Liver (tissue), 9 donors: Measurements from ENCODE around the gene C10orf105. TPM values are rescaled to one million over a fixed set of nuclear protein-coding genes. Genes with fewer than 3 reads are reported as not detected.

Experiments used
- DNase-seq: peaks from one replicate; pipeline ENCODE4 v3.0.0-alpha.2; 2017; ENCODE audit warnings: low spot score
- H3K27ac ChIP-seq, 2 donors: one replicate each; pipeline ENCODE4 v1.7.0; 2013; ENCODE audit warnings: inconsistent platforms in 2 of 2, low read length in 2 of 2, control low read depth in 1 of 2, low read depth in 1 of 2, mild to moderate bottlenecking in 1 of 2
- H3K27me3 ChIP-seq, 4 donors: one replicate each; pipeline versions ENCODE4 v1.6.1 to v1.7.0; 2013; ENCODE audit warnings: low read length in 3 of 4, inconsistent platforms in 1 of 4, mild to moderate bottlenecking in 1 of 4, moderate library complexity in 1 of 4; ENCODE audit not compliant: control insufficient read depth in 4 of 4, insufficient read depth in 4 of 4
- H3K36me3 ChIP-seq, 4 donors: one replicate each; pipeline versions ENCODE4 v1.6.1 to v1.7.0; 2013; ENCODE audit warnings: low read length in 3 of 4, mild to moderate bottlenecking in 3 of 4, low read depth in 1 of 4, moderate library complexity in 1 of 4; ENCODE audit not compliant: control insufficient read depth in 4 of 4, insufficient read depth in 3 of 4
- H3K4me1 ChIP-seq, 4 donors: one replicate each; pipeline versions ENCODE4 v1.6.1 to v1.7.0; 2013; ENCODE audit warnings: low read length in 3 of 4, mild to moderate bottlenecking in 3 of 4, moderate library complexity in 1 of 4; ENCODE audit not compliant: control insufficient read depth in 4 of 4, insufficient read depth in 4 of 4
- H3K4me3 ChIP-seq, 3 donors: one replicate each; pipeline versions ENCODE4 v1.6.1 to v1.7.0; 2013; ENCODE audit warnings: low read length in 3 of 3, control low read depth in 1 of 3, low read depth in 1 of 3, mild to moderate bottlenecking in 1 of 3
- H3K9ac ChIP-seq, 2 donors: one replicate each; pipeline ENCODE4 v1.7.0; 2013; ENCODE audit warnings: low read length in 2 of 2, mild to moderate bottlenecking in 2 of 2, moderate library complexity in 2 of 2, control low read depth in 1 of 2, low read depth in 1 of 2
- H3K9me3 ChIP-seq, 4 donors: one replicate each; pipeline versions ENCODE4 v1.6.1 to v1.7.0; 2013; ENCODE audit warnings: low read length in 3 of 4; ENCODE audit not compliant: control insufficient read depth in 4 of 4
- ATF3 ChIP-seq: IDR thresholded peaks from 2 replicates; pipeline ENCODE4 v1.6.1; 2016; ENCODE audit warnings: antibody characterized with exemption
- CTCF ChIP-seq: fragments of 150-350 bp; IDR thresholded peaks from 2 replicates; pipeline ENCODE4 v1.5.1; 2017; ENCODE audit warnings: improper control_type of control experiment, low read depth, low read length; ENCODE audit not compliant: missing input control
- EGR1 ChIP-seq, 2 donors: IDR thresholded peaks; 2 replicates each; pipeline ENCODE4 v1.6.1; 2016 to 2018; ENCODE audit warnings: antibody characterized with exemption in 2 of 2, low read depth in 2 of 2
- FOXA1 ChIP-seq: IDR thresholded peaks from 2 replicates; pipeline ENCODE4 v1.6.1; 2016; ENCODE audit warnings: antibody characterized with exemption
- FOXA2 ChIP-seq: IDR thresholded peaks from 2 replicates; pipeline ENCODE4 v1.6.1; 2016; ENCODE audit warnings: antibody characterized with exemption
- HNF4A ChIP-seq, 2 donors: conservative IDR thresholded peaks; 2 replicates each; pipeline ENCODE4 v1.6.1; 2016; ENCODE audit warnings: antibody characterized with exemption in 2 of 2, mild to moderate bottlenecking in 2 of 2
- HNF4G ChIP-seq: IDR thresholded peaks from 2 replicates; pipeline ENCODE4 v1.6.1; 2016; ENCODE audit warnings: antibody characterized with exemption
- MAX ChIP-seq: IDR thresholded peaks from 2 replicates; pipeline ENCODE4 v1.6.1; 2016; ENCODE audit warnings: antibody characterized with exemption
- NR2F2 ChIP-seq: IDR thresholded peaks from 2 replicates; pipeline ENCODE4 v1.6.1; 2016; ENCODE audit warnings: antibody characterized with exemption
- RAD21 ChIP-seq, 2 donors: IDR thresholded peaks; 2 replicates each; pipeline ENCODE4 v1.6.1; 2016; ENCODE audit warnings: antibody characterized with exemption in 2 of 2, mild to moderate bottlenecking in 2 of 2
- REST ChIP-seq: IDR thresholded peaks from 2 replicates; pipeline ENCODE4 v1.6.1; 2016; ENCODE audit warnings: antibody characterized with exemption, mild to moderate bottlenecking
- RXRA ChIP-seq, 2 donors: IDR thresholded peaks; 2 replicates each; pipeline ENCODE4 v1.6.1; 2017 to 2018; ENCODE audit warnings: antibody characterized with exemption in 2 of 2, mild to moderate bottlenecking in 1 of 2
- SP1 ChIP-seq: IDR thresholded peaks from 2 replicates; pipeline ENCODE4 v1.6.1; 2018; ENCODE audit warnings: antibody characterized with exemption, mild to moderate bottlenecking
- TAF1 ChIP-seq: conservative IDR thresholded peaks from 2 replicates; pipeline ENCODE4 v1.6.1; 2016; ENCODE audit warnings: antibody characterized with exemption, mild to moderate bottlenecking
- ZBTB33 ChIP-seq: IDR thresholded peaks from 2 replicates; pipeline ENCODE4 v1.6.1; 2016; ENCODE audit warnings: antibody characterized with exemption
- WGBS: extraction: QIAGEN DNeasy Blood & Tissue Kit; methylation state at CpG from one replicate; pipeline ENCODE4 v1.1.7; 2013; 5-methylcytosine and 5-hydroxymethylcytosine counted together
- polyA plus RNA-seq, 2 donors: library from polyadenylated mRNA; stranded (reverse) in 1 of 2; unstranded in 1 of 2; fragments of 200-250 nt in 1 of 2; fragments of >200 nt in 1 of 2; fragmentation: Nextera tagmentation in 1 of 2; extraction: Ambion mirVana in 1 of 2; gene quantifications; one replicate each; pipeline versions ENCODE4 v1.2.1 to v1.2.3, GENCODE V29; 2013 to 2015
- total RNA-seq, 2 donors: library from RNA; depleted of rRNA; stranded (reverse); fragments of >200 nt; gene quantifications; one replicate each; pipeline ENCODE4 v1.2.3, GENCODE V29; 2014
- donor health status: healthy.
- donor health status: healthy.
- donor health status: healthy.
- donor health status: healthy.
- donor health status: healthy.

Gene C10orf105
- total and polyA plus RNA-seq, 4 donors, result under 0.01 to 0.07 TPM; not detected in 2

- Histone ChIP-seq H3K4me1 (peaks cover 6 to 11% (median 10%) of the 10 kb centered on the region in 4 donors), H3K9me3 (no peaks in the 10 kb centered on the region), H3K36me3 (peaks cover 0 to 3% (median 0%) of the 10 kb centered on the region in 4 donors), H3K27ac (no peak overlapping the region), H3K9ac (no peak overlapping the region), H3K4me3 (no peak overlapping the region), H3K27me3 (no peaks in the 10 kb centered on the region)
- no peak for DNase-seq
- TF ChIP-seq TAF1 (no peak), RAD21 (IDR thresholded peaks at IDR 0.05) (no peak), ZBTB33 (no peak), RXRA (IDR thresholded peaks at IDR 0.05) (no peak), MAX (no peak), REST (no peak), HNF4G (no peak), CTCF (no peak), SP1 (no peak), HNF4A (conservative IDR thresholded peaks at IDR 0.05) (no peak), NR2F2 (no peak)
- 86% methylated on average over 11 of the region's 11 CpGs for WGBS
These were observed 44.0 kb upstream of the C10orf105 start for GRCh38 chr10:71763352-71764127.

GRCh38 chr10:71762324-71762723 lies 42.7 kb upstream of the C10orf105 start:
- peaks cover under 1 to 5% (median 4%) of the 10 kb centered on the region in 4 donors for H3K4me1 ChIP-seq
- DNase-seq, result no peak
- H3K9me3 ChIP-seq, result no peaks in the 10 kb centered on the region
- no peak overlapping the region for H3K9ac ChIP-seq
- H3K36me3 ChIP-seq, result peaks cover 0 to 3% (median 0%) of the 10 kb centered on the region in 4 donors
- no peak overlapping the region for H3K27ac ChIP-seq
- H3K4me3 ChIP-seq, result no peak overlapping the region
- no peaks in the 10 kb centered on the region for H3K27me3 ChIP-seq
- WGBS, result 95% methylated on average over 5 of the region's 5 CpGs
- TF ChIP-seq HNF4A (conservative IDR thresholded peaks at IDR 0.05) (no peak), EGR1 (IDR thresholded peaks at IDR 0.05; ENCODE audit: low read depth in 2 of 2) (no peak), FOXA2 (no peak), MAX (no peak), TAF1 (no peak), FOXA1 (no peak), ZBTB33 (no peak), NR2F2 (no peak), ATF3 (no peak), RAD21 (IDR thresholded peaks at IDR 0.05) (no peak), RXRA (IDR thresholded peaks at IDR 0.05) (no peak), HNF4G (no peak), REST (no peak)
